ENCODE measurements around the gene TIAM1.

TIAM1 gene

GRCh38 chr21:31218830-31219608 lies 125.0 kb downstream of the TIAM1 start:
- DNase-seq (ENCODE audit: extremely low read depth in 1 of 2, low read depth in 1 of 2), result no peak

GRCh38 chr21:31216206-31216605 lies 127.9 kb downstream of the TIAM1 start:
- DNase-seq (ENCODE audit: extremely low read depth in 1 of 2, low read depth in 1 of 2), result no peak

GRCh38 chr21:31213787-31214186 lies 130.3 kb downstream of the TIAM1 start:
- DNase-seq (ENCODE audit: extremely low read depth in 1 of 2, low read depth in 1 of 2), result no peak

- no peak for DNase-seq (ENCODE audit: extremely low read depth in 1 of 2, low read depth in 1 of 2)
Measured at GRCh38 chr21:31211836-31212235, 132.2 kb downstream of the TIAM1 start.

- no peak for DNase-seq (ENCODE audit: extremely low read depth in 1 of 2, low read depth in 1 of 2)
Measured at GRCh38 chr21:31205412-31205811, 138.6 kb downstream of the TIAM1 start.

GRCh38 chr21:31204801-31205200 lies 139.3 kb downstream of the TIAM1 start:
- no peak for DNase-seq (ENCODE audit: extremely low read depth in 1 of 2, low read depth in 1 of 2)

GRCh38 chr21:31203431-31204054 lies 140.5 kb downstream of the TIAM1 start:
- DNase-seq (ENCODE audit: extremely low read depth in 1 of 2, low read depth in 1 of 2), result no peak

- DNase-seq (ENCODE audit: extremely low read depth in 1 of 2, low read depth in 1 of 2), result no peak
Measured at GRCh38 chr21:31201548-31201947, 142.5 kb downstream of the TIAM1 start.

- no peak for DNase-seq (ENCODE audit: extremely low read depth in 1 of 2, low read depth in 1 of 2)
Measured at GRCh38 chr21:31201144-31201543, 142.9 kb downstream of the TIAM1 start.

- no peak for DNase-seq (ENCODE audit: extremely low read depth in 1 of 2, low read depth in 1 of 2)
Measured at GRCh38 chr21:31198575-31198974, 145.5 kb downstream of the TIAM1 start.

GRCh38 chr21:31196724-31197123 lies 147.3 kb downstream of the TIAM1 start:
- DNase-seq (ENCODE audit: extremely low read depth in 1 of 2, low read depth in 1 of 2), result no peak

- no peak for DNase-seq (ENCODE audit: extremely low read depth in 1 of 2, low read depth in 1 of 2)
Measured at GRCh38 chr21:31195334-31196015, 148.6 kb downstream of the TIAM1 start.

- no peak for DNase-seq (ENCODE audit: extremely low read depth in 1 of 2, low read depth in 1 of 2)
Measured at GRCh38 chr21:31194510-31195293, 149.4 kb downstream of the TIAM1 start.

- no peak for DNase-seq (ENCODE audit: extremely low read depth in 1 of 2, low read depth in 1 of 2)
Measured at GRCh38 chr21:31193761-31194160, 150.3 kb downstream of the TIAM1 start.

GRCh38 chr21:31191553-31191952 lies 152.5 kb downstream of the TIAM1 start:
- no peak for DNase-seq (ENCODE audit: extremely low read depth in 1 of 2, low read depth in 1 of 2)

- DNase-seq (ENCODE audit: extremely low read depth in 1 of 2, low read depth in 1 of 2), result no peak
Measured at GRCh38 chr21:31190516-31190915, 153.5 kb downstream of the TIAM1 start.

- no peak for DNase-seq (ENCODE audit: extremely low read depth in 1 of 2, low read depth in 1 of 2)
Measured at GRCh38 chr21:31187499-31187898, 156.6 kb downstream of the TIAM1 start.

GRCh38 chr21:31186916-31187315 lies 157.1 kb downstream of the TIAM1 start:
- no peak for DNase-seq (ENCODE audit: extremely low read depth in 1 of 2, low read depth in 1 of 2)

- no peak for DNase-seq (ENCODE audit: extremely low read depth in 1 of 2, low read depth in 1 of 2)
Measured at GRCh38 chr21:31185663-31186062, 158.4 kb downstream of the TIAM1 start.

- DNase-seq (ENCODE audit: extremely low read depth in 1 of 2, low read depth in 1 of 2), result no peak
Measured at GRCh38 chr21:31184876-31185275, 159.2 kb downstream of the TIAM1 start.

GRCh38 chr21:31184459-31184858 lies 159.6 kb downstream of the TIAM1 start:
- DNase-seq (ENCODE audit: extremely low read depth in 1 of 2, low read depth in 1 of 2), result peak in 1 of 2 donors; percentile 29
